ENCODE data around the gene LGR4.

The LGR4 gene

DNA sequence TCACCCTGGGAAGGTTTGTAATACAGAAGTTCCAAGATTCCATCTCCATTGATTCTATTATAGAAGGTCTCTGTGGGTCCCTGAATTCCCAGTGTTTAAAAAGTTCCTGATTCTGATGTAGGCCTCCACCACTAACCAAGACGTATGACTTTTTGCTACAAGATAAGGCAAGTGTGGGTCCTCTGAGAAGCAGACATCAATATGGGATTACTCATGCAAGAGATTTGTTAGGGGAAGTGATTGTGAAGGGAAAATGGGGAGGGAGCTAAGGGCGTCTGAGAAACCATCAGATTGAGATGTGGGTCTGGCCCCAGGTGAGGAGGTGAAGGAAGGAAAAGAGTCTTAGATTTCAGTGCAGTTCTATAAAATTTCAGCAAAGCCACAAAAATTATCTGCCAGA, 10.2 kb upstream of the LGR4 start:
- TF ChIP-seq, protein P1, sequence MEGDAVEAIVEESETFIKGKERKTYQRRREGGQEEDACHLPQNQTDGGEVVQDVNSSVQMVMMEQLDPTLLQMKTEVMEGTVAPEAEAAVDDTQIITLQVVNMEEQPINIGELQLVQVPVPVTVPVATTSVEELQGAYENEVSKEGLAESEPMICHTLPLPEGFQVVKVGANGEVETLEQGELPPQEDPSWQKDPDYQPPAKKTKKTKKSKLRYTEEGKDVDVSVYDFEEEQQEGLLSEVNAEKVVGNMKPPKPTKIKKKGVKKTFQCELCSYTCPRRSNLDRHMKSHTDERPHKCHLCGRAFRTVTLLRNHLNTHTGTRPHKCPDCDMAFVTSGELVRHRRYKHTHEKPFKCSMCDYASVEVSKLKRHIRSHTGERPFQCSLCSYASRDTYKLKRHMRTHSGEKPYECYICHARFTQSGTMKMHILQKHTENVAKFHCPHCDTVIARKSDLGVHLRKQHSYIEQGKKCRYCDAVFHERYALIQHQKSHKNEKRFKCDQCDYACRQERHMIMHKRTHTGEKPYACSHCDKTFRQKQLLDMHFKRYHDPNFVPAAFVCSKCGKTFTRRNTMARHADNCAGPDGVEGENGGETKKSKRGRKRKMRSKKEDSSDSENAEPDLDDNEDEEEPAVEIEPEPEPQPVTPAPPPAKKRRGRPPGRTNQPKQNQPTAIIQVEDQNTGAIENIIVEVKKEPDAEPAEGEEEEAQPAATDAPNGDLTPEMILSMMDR (IDR thresholded peaks at IDR 0.05; ENCODE audit: low read depth, low read length) = no peak
- no peak for DNase-seq (ENCODE audit: extremely low read depth, low read depth)

- TF ChIP-seq, protein P1 (IDR thresholded peaks at IDR 0.05; ENCODE audit: low read depth, low read length) = no peak
- no peak for DNase-seq (ENCODE audit: extremely low read depth, low read depth)
Observed at GRCh38 chr11:27481992-27482391, 9.4 kb upstream of the LGR4 start.

GRCh38 chr11:27477831-27478230, 5.2 kb upstream of the LGR4 start:
- TF ChIP-seq, protein P1 (IDR thresholded peaks at IDR 0.05; ENCODE audit: low read depth, low read length) = no peak
- no peak for DNase-seq (ENCODE audit: extremely low read depth, low read depth)

- no peak for DNase-seq (ENCODE audit: extremely low read depth, low read depth)
- TF ChIP-seq, protein P1 (IDR thresholded peaks at IDR 0.05; ENCODE audit: low read depth, low read length) = no peak
Observed at GRCh38 chr11:27477243-27477642, 4.7 kb upstream of the LGR4 start.

- DNase-seq (ENCODE audit: extremely low read depth, low read depth) = no peak
- TF ChIP-seq, protein P1 (IDR thresholded peaks at IDR 0.05; ENCODE audit: low read depth, low read length) = no peak
Observed at GRCh38 chr11:27475622-27476021, 3.0 kb upstream of the LGR4 start.

GRCh38 chr11:27473017-27473406, 422 bp upstream of the LGR4 start:
- DNase-seq (ENCODE audit: extremely low read depth, low read depth) = no peak
- TF ChIP-seq, protein P1 (IDR thresholded peaks at IDR 0.05; ENCODE audit: low read depth, low read length) = no peak

- TF ChIP-seq, protein P1 (IDR thresholded peaks at IDR 0.05; ENCODE audit: low read depth, low read length) = no peak
- DNase-seq (ENCODE audit: extremely low read depth, low read depth) = no peak
Observed at GRCh38 chr11:27471589-27472397, 797 bp downstream of the LGR4 start.
